Pons (tissue), 1 donor: ENCODE results near the gene SAPCD1.

ENCODE experiments used
- DNase-seq: peaks from one replicate; pipeline ENCODE4 v3.0.0-alpha.2; 2016; ENCODE audit warnings: low spot score

The SAPCD1 gene

DNA sequence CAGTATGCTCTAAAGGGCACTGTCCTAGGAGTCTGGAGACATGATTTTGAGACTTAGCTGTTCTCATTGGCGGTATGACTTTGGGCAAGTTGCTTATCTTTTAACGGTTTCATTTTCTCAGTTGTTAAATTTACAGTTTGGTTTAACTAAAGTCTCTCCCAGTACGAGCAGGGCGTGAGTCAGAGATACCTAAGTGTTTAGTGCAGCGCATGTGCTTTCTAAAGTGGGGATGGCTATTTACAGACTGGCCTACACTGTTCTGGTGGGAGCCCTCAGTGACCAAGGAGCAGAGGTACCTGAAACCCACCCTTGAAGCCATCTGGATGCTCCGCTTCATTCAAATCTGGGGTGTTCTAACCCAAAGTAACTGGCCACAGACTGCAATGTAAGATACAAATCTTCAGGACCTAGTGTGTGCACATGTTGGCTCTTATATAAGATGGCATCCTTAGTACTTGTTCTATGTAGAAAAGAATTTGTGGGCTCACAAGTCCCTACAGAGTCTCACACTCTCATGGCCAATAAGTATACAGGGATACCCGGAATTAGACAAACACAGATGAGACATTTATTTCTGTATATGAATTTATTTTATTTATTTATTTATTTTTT, 11.9 kb upstream of the SAPCD1 start:
- DNase-seq, result no peak

DNA sequence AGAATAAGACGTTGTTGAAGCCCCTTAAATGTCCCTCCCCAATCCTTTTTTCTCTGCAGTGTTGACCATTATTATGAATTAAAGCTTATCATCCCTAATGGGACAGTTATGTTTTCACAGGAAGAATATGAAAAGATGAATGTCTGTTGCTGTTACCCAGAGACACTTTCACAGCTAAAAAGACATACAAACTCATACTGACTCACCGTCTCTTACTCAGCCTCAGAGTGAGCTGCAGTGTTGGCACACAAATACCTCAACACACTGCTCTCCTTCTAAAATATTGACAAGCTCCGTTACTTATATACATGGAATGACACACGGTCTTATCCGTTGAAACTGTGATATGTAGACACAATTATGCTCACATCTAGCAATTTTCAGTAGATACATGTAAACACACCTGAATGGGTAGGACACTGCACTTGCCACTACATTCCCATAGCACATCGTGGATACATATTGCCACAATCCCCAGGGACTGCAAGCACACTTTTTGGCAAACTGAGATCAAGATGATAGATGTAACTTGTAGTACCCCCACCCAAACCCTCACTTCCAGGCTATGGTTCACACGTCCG, 9.6 kb upstream of the SAPCD1 start:
- no peak for DNase-seq

DNA sequence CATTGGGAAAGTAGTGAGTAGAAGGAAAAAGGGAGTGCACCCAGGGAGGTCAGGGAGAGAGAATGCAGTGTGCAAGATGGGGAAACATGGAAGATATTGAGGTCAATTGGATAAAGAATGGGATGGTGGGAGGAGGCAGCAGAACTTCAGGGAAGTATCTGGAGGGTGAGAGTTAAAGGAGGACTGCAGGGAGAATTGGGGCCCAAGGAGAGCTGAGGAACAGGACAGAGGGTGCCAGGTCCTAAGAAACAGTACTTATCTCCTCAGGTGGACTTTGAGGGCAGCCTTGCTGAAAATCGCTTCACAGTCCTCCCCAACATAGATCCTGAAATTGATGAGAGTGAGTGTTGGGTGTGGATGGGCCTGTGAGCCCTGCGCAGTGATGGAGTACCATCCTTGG, 4.2 kb upstream of the SAPCD1 start:
- no peak for DNase-seq

GRCh38 chr6:31760790-31761189, 1.7 kb upstream of the SAPCD1 start:
- no peak for DNase-seq

DNA sequence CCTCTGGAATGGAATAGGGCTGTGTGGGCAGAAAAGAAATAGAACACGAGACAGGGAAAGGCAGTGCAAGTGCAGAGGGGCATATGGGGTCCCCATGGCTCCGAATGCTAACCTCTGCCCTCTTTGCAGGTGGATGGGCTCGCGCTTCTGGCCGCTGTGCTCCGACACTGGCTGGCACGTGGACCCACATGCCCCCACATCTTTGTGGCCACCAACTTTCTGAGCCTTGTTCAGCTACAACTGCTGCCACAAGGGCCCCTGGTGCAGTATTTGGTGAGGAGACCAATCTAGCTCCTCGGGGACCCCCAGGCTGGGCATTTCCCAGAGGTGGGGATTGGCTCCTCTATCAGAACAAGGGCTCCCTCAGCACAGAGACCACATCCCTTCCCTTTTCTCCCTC, 1.1 kb upstream of the SAPCD1 start:
- DNase-seq, result no peak

DNA sequence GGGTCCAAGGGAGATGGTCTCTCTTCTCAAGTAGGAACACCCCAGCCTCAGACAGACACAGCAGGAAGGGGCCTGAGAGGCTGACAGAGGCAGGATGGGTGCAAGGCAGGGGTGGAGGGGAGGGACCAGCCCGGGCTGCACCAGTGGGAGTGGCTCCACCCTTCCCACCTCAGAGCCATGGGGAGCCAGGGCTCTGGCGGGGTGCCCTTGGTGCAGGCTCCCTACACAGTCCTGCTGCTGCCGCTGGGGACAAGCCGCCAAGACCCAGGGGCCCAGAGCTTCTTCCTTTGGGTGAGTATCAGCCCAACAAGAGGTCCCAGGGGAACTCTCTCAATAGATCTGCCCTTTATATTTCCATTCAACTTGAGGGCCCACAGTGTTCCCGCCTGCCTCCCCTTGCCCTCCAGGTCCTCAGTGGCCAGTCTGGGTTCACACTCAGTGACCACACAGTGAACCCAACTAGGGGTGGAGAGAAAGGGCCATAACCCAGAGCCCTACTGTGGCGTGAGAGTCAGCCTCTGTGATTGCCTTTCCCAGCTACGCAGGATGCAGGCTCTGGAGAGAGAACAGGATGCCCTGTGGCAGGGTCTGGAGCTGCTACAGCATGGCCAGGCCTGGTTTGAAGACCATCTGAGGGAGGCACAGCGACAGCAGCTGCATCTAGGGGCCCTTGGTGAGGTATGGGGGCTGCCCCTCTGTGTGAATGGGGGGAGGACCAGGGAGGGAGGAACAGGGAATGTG, 592 bp downstream of the SAPCD1 start:
- DNase-seq, result no peak

DNA sequence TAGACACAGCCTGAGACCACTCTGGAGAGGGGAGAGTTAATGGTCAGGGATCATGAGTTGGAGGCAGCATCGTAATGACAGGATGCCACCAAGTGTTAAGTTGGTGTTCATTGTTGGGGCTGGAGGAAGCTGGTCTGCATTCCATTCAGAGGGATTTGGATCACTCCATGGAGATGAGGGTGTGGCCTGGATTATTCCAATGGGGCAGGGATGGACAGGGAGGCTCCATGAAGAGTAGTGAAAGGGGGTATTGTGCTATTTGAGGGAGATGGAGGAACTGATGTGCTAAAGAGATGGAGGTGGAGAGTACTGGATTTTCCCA, 1.1 kb downstream of the SAPCD1 start:
- DNase-seq, result peak; percentile 16

- no peak for DNase-seq
Measured at GRCh38 chr6:31764198-31764597, 1.7 kb downstream of the SAPCD1 start.

DNA sequence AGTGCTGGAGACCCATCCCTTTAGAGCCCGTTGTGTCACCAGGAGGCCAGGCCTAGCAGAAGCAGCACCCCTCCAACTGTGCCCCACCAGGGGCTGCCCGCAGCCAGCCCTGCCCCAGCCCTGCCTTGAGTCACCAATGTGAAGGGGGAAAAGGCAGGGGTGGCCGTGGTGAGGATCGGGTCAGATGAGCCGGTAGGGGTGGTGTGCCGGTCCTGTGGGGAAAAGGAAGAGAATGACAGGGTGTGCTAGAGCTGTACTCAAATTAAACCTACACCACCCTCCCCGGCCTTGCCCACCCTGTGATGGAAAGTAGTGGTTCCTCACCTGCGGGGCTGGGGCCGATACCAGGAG, 3.1 kb downstream of the SAPCD1 start:
- no peak for DNase-seq

DNA sequence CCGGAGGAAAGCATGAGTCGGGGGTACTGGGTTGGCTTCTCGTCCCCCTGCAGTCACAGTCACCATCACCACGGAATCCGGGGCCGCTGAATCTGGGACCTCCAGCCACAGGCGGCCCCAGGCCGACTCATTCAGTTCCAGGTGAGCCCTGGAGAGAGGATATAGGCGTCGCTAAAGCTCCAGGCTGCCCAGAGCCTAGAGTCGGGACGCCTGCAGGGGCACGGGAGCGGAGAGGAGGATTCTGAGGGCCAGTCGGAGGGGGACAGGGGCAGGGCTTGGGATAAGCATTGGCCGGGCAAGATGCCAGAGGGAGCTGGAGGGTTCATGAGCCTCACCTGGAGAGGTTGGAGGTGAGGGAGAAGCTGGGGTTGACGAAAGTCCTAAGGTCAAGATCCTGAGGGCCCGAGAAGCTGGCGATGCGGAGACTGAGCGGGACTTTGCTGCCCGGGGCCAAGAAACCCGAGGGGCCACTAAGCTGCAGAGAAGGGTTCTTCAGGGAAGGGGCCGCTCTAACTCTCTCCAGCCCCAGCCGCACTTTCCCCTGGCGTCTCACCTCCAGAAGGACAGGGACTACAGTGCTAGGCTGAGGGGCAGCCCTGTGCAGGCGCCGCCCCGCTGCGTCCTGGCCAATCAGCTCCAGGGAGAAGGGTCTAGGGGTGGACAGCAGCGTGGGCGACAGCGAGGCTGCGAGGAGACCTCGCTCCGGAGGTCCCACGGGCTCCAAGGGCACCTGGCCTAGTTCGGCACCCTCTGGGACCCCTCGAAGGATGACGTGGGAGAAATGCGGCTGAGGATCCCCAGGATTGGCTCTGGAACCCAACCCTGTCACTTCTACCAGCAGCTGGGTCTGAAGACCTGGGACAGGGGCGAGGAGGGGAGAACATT, 3.7 kb downstream of the SAPCD1 start:
- no peak for DNase-seq

DNA sequence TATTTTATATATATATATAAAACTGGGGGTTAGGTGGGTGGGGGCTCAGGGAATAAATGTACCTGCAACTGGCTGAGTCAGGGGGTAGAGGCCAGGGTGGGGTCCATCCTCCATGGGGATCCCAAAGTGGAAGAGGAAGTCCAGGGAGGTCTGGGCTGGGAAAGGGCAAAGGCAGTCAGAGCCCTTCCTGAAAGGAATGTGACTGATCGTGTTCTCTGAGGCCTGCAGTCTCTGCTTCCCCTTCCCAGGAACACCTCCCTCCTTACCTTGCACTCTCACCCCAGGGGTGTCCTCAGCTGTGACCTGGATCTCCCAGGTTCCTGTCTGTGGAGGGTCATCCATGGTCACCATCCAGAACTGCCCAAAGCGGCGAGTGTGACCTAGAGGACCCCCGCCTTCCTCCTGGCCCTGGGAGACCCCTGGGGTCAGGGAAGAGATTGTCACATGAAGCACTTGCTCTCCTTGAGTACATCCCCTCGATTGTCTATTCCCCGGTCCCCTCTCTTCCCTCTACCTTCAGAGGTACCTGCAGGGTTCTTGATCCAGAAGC, 4.7 kb downstream of the SAPCD1 start:
- no peak for DNase-seq

GRCh38 chr6:31768363-31769257, 6.2 kb downstream of the SAPCD1 start:
- DNase-seq, result peak; percentile 65

DNA sequence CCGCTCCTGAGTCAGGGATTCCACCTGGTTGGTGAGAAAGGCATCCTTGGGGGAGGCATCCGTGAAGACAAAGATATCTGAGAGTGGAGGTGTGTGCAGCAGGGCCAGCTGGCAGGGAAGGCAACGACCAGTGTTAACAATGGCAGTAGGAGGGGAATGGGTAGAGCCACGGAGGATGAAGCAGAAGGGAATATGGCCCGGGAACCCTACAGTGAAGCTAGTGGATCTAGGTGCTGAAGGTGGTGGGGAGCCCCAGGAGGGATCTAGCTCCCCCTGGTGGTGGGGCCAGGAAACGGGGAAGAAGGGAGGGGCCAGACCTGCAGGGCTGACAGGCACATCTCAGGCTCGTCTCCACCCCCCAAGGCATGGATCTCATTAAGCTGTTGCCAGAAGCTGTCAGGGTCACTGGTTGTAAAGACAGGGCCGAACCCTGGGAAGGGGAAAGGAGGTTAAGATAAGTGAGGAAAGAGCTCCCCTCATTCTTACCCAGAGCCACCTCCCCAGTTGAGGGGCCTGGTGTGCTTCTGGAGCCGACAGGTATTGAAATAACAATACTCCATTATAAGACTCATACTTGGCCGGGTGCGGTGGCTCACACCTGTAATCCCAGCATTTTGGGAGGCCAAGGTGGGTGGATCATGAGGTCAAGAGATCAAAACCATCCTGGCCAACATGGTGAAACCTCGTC, 7.4 kb downstream of the SAPCD1 start:
- no peak for DNase-seq

DNA sequence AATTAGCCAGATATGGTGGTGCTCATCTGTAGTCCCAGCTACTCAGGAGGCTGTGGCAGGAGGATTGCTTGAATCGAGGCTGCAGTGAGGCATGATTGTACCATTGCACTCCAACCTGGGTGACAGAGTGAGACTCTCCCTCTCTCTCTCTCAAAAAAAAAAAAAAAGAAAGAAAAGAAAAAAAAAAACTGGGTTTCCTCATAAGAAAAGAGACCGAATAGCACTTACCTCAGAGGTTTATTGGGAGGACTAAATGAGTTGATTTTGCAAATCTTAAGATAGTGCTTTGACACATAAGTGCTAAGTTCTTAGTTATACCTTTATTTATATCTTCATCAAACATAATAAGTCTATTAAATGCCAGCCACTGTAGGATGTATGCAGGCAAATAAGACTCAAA, 8.4 kb downstream of the SAPCD1 start:
- DNase-seq, result no peak

DNA sequence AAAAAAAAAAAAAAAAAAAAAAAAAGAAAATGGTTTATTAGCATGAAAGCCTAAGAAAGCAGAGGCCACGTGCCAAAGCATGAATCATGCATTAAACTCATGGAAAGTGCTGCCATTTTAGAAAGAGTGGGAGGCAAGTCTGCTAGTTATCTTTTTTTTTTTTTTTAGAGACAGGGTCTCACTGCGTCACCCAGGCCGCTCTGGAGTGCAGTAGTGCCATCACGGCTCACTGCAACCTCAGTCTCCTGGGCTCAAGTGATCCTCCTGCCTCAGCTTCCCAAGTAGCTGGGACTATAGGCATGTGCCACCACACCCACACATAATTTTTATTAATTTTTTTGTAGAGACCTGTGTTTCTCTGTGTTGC, 9.5 kb downstream of the SAPCD1 start:
- DNase-seq, result no peak

- no peak for DNase-seq
Measured at GRCh38 chr6:31775184-31775583, 12.7 kb downstream of the SAPCD1 start.

GRCh38 chr6:31775633-31776484, 13.4 kb downstream of the SAPCD1 start:
- DNase-seq, result no peak

DNA sequence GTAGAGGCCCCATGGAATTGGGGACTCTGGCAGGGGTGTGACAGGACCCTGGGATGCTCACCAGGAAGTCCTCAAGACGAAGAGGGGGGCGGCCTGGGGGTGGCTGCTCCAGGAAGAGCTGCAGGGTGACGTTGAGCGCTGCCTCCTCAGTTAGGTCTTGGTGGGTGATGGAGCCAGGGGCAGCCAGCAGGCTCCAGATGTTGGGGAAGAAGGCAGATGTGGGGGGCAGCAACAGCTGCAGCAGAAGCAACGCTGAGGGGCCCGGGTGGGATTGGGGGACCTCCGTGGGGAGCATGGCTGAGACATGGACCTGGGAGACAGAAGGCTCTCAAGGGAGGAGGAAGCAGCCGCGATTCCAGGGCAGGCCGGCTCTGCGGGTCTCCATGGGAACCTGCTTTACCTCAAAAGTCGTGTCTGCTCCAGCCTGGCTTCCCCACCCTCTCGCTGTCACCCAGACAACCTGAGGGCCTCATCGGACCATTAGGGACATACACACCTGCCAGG, 14.1 kb downstream of the SAPCD1 start:
- no peak for DNase-seq

DNA sequence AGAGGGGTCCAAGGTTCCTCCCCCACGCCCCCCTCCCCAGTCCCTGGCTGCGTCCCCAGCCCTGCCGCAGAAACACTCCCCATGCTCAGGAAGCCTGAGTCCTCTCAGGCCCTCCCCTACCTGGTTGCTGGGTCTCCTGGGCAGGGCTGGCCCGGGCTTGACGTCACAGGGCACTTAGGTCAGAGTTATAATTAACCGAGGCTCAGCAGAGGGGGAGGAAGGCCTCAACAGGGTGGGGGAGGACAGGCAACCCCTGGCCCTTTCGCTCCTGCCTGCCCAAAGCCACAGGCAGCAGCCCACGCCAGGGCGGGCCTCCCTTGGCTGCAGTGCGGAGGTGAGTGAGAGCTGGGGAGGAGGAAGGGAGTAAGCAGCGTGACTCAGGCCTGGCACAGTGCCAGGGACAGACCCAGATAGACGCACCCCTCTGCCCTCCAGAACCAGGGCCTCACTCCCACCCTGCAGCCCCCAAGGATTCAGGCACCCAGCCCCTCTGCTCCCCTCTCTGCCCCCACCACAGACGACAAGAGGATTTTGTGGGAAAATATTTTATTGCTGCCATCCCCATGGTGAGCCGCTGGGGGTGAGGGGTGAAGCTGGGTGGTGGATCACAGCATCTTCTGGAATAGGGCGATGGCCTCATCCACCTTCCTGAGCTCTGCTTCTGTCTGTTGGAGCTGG, 14.7 kb downstream of the SAPCD1 start, which contains the start of gene VWA7:
TSS of gene VWA7 (minus strand) at position 340 of the 678 bp plus-strand sequence. CDS start 549 bp downstream, outside the sequence.
- no peak for DNase-seq
